ENCODE results near the gene OPALIN. TPM values are rescaled to one million over a fixed set of nuclear protein-coding genes. Genes with fewer than 3 reads are reported as not detected.

The OPALIN gene
- total and polyA plus RNA-seq, 2 experiments from 2014 or later: not detected

GRCh38 chr10:96341219-96342182 lies 17.3 kb downstream of the OPALIN start:
- Histone ChIP-seq H3K27ac (no peak overlapping the region), H4K20me1 (ENCODE audit: insufficient read depth, poor library complexity, severe bottlenecking) (no peaks in the 10 kb centered on the region), H3K9me3 (ENCODE audit: low read depth) (no peaks in the 10 kb centered on the region), H3K4me2 (no peak overlapping the region), H3K4me3 (no peak overlapping the region), H3K9me2 (replicated peaks; ENCODE audit: insufficient read depth) (no peaks in the 10 kb centered on the region), H3K36me3 (replicated peaks; ENCODE audit: insufficient read depth, low read depth) (no peaks in the 10 kb centered on the region), H3K27me3 (no peaks in the 10 kb centered on the region), H2AFZ (no peak overlapping the region), H3K79me2 (no peaks in the 10 kb centered on the region), H3K4me1 (ENCODE audit: insufficient read depth) (no peaks in the 10 kb centered on the region)
- TF ChIP-seq EZH2 (IDR thresholded peaks at IDR 0.05; ENCODE audit: borderline replicate concordance): no peak
- TF ChIP-seq EZH2phosphoT487 (IDR thresholded peaks at IDR 0.05; ENCODE audit: low read depth, severe bottlenecking, unreplicated experiment): no peak
- no peak for TF ChIP-seq CTCF (IDR thresholded peaks at IDR 0.05; ENCODE audit: poor library complexity)
- no peak for DNase-seq (ENCODE audit: low spot score)
- 63% methylated on average over 5 of the region's 5 CpGs for WGBS (ENCODE audit: low lambda C conversion rate, missing lambda C conversion rate)

GRCh38 chr10:96339956-96340904 lies 18.6 kb downstream of the OPALIN start:
- Histone ChIP-seq H4K20me1 (ENCODE audit: insufficient read depth, poor library complexity, severe bottlenecking) (no peaks in the 10 kb centered on the region), H3K9me2 (replicated peaks; ENCODE audit: insufficient read depth) (no peaks in the 10 kb centered on the region), H3K4me2 (no peak overlapping the region), H3K4me3 (no peak overlapping the region), H3K9me3 (ENCODE audit: low read depth) (no peaks in the 10 kb centered on the region), H3K27ac (no peak overlapping the region), H3K27me3 (no peaks in the 10 kb centered on the region), H2AFZ (no peak overlapping the region), H3K79me2 (no peaks in the 10 kb centered on the region), H3K4me1 (ENCODE audit: insufficient read depth) (no peaks in the 10 kb centered on the region), H3K36me3 (replicated peaks; ENCODE audit: insufficient read depth, low read depth) (no peaks in the 10 kb centered on the region)
- DNase-seq (ENCODE audit: low spot score): peak; percentile 82
- 40% methylated on average over 7 of the region's 7 CpGs for WGBS (ENCODE audit: low lambda C conversion rate, missing lambda C conversion rate)
- TF ChIP-seq CTCF (IDR thresholded peaks at IDR 0.05; ENCODE audit: poor library complexity) (peak; percentile 76), EZH2 (IDR thresholded peaks at IDR 0.05; ENCODE audit: borderline replicate concordance) (no peak)

GRCh38 chr10:96339383-96339782 lies 19.4 kb downstream of the OPALIN start:
- no peak overlapping the region for H3K27ac ChIP-seq
- no peaks in the 10 kb centered on the region for H3K9me3 ChIP-seq (ENCODE audit: low read depth)
- H3K36me3 ChIP-seq (replicated peaks; ENCODE audit: insufficient read depth, low read depth): no peaks in the 10 kb centered on the region
- H3K79me2 ChIP-seq: no peaks in the 10 kb centered on the region
- 93% methylated on average over 4 of the region's 4 CpGs for WGBS (ENCODE audit: low lambda C conversion rate, missing lambda C conversion rate)
- no peak overlapping the region for H2AFZ ChIP-seq
- H3K9me2 ChIP-seq (replicated peaks; ENCODE audit: insufficient read depth): no peaks in the 10 kb centered on the region
- DNase-seq (ENCODE audit: low spot score): no peak
- H3K4me1 ChIP-seq (ENCODE audit: insufficient read depth): no peaks in the 10 kb centered on the region
- H3K4me2 ChIP-seq: no peak overlapping the region
- no peak for TF ChIP-seq EZH2phosphoT487 (IDR thresholded peaks at IDR 0.05; ENCODE audit: low read depth, severe bottlenecking, unreplicated experiment)
- no peak for TF ChIP-seq EZH2 (IDR thresholded peaks at IDR 0.05; ENCODE audit: borderline replicate concordance)
- no peak for TF ChIP-seq CTCF (IDR thresholded peaks at IDR 0.05; ENCODE audit: poor library complexity)
- no peaks in the 10 kb centered on the region for H3K27me3 ChIP-seq
- no peaks in the 10 kb centered on the region for H4K20me1 ChIP-seq (ENCODE audit: insufficient read depth, poor library complexity, severe bottlenecking)
- H3K4me3 ChIP-seq: no peak overlapping the region

Measured in hepatocyte (in vitro differentiated cells).